HG02623 (cell line): Measurements from ENCODE around the gene MDM1.

Experiments used
- ATAC-seq: cut with Tn5 transposase; IDR thresholded peaks from one replicate; pipeline ENCODE4 v1.9.1; 2021; ENCODE audit warnings: moderate library complexity; ENCODE audit not compliant: unreplicated experiment

Gene MDM1

DNA sequence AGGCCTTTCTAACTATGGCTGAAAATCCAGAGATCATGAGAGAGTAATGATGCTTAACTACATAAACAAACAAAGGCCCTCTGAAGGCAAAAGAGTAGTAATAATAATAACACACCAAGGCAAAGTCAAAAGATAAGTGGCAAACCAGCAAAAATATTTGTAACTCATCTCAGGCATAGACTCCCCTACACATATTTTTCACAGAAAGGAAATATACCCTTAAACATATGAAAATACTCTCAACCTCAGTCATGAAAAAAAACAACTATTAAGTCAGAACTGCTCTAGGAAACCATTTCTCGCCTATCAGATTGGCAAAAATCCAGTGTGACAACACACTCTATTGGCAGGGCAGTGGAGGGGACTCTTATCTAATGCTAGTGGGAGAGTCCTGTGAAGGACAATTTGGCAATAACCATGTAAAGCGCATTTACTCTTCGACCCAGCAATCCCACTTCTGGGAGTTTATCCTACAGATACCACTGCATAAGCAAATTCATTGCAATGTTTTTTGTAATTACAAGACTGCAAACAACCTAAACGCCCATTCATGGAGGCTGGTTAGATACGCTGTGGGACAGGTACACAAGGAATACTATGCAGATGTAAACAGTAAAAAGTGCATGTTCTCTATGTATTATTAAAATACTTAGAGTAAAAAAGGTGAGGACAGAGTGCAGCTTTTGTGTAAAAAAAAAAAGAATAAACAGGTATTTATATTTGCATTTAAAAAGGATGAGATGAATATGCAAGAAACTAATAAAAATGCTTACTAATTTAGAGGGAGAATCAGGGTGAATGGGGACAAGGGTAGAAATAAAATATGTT is 52.7 kb downstream of the MDM1 start:
- ATAC-seq = no peak

- no peak for ATAC-seq
Measured at GRCh38 chr12:68276402-68276930, 55.7 kb downstream of the MDM1 start.

GRCh38 chr12:68272732-68273131 is 59.4 kb downstream of the MDM1 start:
- no peak for ATAC-seq

DNA sequence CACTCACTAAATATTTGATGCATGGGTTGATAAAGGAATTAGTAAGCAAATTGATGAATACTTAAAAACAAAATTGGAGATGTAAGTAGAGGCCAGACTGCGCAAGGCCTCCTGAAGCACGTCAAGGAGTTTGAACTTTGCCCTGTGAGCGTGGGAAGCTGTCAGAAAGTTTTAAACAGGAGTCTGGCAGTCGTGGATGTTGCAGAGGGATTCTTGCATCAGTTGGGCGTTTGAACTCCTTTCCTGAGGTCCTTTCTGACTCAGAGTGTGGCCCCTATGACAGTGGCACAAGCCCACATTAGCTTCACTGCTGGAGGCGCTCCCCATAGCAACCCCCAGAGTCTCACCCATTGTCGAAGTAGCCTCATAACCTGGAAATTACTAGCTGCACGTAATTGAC is 60.8 kb downstream of the MDM1 start:
- ATAC-seq = no peak

DNA sequence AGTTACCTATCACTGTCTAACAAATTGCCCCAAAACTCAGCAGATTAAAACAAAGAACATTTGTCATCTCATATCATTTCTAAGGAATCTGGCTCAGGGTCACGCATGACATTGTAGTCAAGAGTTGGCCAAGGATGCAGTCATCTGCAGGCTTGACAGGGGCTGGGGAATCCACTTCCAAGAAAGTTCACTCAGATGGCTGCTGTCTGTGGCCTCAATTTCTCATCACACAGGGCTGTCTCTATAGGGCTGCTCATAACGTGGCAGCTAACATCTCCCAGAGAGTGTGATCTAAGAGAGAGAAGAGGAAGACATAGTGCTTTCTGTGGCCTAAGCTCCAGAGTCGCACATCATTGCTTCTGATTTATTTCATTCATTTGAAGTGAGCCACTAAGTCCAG is 61.8 kb downstream of the MDM1 start:
- no peak for ATAC-seq

- no peak for ATAC-seq
Measured at GRCh38 chr12:68269779-68270178, 62.4 kb downstream of the MDM1 start.

GRCh38 chr12:68268967-68269366 is 63.2 kb downstream of the MDM1 start:
- no peak for ATAC-seq

DNA sequence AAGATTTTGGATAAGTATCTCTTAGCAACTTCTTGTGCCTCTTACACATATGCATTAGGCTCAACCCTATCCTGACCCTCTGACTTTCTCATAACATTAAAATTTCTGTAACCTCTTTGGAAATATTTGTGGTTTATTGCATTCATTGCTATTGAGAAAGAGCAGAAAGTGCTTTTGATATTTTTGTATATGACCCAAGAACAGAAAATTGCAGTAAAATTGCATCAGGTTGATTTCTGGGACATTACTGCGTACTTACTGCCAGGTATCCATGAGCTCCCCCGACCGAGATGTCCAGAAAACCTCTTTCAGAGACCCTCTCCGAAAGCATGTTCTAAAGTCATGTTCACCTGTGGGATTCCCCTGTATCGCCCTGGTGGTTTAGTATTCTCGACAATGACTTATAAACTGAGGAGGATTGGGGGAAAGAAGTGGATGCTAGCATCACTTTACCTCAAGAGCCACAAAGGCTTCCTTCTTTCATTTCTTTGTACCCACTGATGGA is 64.2 kb downstream of the MDM1 start:
- no peak for ATAC-seq

DNA sequence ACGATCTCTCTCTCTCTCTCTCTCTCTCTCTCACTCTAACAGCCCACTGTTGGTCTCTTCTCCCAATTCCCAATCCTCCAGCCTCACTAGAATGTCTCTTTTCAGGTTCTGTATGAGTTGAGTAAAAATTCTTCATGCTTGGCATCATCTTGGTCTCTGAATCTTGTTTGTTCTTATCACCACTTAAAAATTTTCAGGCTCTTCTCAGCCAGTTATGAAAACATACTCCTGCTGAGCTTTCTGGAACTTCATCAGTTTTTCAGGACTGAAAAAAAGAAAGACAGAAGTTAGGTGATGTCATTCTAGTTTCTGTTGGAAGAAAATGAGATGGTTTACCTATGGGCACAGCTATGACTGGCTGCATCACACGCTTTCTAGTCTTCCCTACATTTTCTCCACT is 67.3 kb downstream of the MDM1 start:
- no peak for ATAC-seq

DNA sequence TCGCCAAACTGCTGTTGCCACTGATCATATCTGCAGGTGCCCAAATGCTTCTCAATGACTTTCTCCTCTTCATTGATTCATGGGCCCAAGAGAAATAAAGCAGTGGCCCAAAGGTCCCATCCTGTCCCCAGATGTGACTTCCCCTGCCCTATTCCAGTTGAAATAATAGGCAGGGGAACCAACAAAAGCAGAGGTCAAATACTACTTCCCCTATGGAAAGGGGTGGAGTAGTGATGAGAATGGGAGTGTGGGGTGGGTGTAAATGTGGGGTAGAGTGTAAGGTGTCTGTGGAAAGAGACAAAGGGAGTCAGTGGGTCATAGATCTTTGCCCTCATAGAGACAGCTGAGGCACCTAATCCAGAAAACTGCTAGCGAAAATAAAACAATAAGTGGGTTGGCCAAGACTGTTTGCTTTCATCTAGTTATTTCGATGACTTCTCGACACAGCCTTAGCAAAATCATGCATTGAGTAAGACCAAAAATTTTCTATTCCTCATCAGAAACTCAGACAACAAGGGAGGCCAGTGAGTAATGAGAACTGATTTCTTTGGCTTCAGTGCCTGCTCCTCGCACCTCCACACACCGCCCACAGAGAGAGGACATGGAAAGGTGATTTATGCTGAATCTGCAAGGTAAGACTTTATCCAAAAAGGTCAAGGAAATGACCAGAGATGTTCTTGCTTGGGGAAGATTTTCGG is 67.9 kb downstream of the MDM1 start:
- ATAC-seq = no peak

- no peak for ATAC-seq
Measured at GRCh38 chr12:68263366-68263765, 68.8 kb downstream of the MDM1 start.

- ATAC-seq = no peak
Measured at GRCh38 chr12:68261896-68262295, 70.3 kb downstream of the MDM1 start.

GRCh38 chr12:68260153-68260552 is 72.0 kb downstream of the MDM1 start:
- ATAC-seq = no peak

DNA sequence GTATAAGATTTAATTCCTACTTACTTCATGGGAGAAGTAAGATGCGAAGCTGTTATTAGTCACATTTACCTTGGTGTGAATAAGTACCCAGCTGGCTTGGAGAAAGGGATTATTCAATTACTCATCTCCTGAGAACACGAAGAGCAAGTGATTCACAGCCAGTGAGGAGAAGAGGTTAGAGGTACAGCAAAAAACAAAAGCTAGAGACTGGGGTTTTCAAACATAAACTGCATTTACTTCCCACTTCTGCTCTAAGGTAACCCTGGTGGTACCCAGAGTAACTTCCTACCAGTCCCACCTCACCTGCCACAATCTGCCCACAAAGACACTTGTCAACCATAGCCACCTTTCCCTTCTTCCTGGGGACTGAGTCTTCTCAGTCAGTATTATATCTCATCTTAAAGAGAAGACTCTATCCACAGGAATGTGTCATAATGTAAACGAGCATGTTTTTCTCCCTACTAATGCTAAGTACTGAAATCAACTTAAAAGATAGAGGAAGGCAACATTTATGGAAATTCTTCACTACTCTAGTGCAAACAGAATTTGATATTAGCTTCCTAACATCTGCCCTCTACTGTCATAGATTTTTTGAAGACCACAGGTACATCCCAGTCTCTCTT is 72.7 kb downstream of the MDM1 start:
- ATAC-seq = no peak

DNA sequence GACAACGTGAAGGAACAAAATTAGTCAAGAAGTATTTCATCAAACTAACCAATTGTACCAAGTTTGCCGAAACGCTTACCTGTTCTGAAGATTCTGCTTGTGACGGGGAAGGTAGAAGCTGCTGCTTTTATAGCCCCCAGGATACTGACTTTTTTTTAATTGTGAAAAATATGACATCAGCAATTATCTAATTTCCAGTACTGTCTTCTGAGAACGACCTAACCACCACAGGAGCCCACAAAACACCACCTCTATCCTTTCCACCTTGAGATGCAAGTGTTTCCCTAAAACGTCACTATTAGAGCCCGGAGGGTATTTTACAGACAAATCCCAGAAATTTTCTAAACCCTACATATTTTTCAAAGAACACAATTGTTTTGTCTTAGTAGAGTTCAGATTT is 78.7 kb downstream of the MDM1 start, which contains the start of gene IL22:
Gene IL22 (minus strand): TSS at position 101 of the 400 bp plus-strand sequence. CDS start 156 bp downstream, outside the sequence.
- ATAC-seq = no peak

DNA sequence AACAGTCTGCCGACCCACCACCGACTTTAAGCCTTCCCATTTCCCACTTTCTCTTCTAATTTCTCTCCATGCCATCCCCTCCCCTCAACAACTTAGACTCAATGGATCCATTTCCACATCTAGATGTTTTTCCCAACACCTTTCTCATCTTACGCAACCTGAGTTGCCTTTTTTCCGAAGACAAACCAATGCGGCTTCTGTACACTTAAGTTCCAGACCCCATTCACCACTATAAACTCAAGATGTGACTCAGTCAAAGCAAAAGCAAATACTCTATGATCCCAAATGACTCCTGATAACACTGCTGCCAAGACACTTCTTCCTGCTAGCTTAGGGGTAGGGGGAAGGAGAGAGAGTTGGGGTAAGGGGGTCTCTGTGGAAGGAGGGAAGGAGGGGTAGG is 80.1 kb downstream of the MDM1 start:
- ATAC-seq = no peak

GRCh38 chr12:68250454-68250853 is 81.7 kb downstream of the MDM1 start:
- ATAC-seq = no peak

DNA sequence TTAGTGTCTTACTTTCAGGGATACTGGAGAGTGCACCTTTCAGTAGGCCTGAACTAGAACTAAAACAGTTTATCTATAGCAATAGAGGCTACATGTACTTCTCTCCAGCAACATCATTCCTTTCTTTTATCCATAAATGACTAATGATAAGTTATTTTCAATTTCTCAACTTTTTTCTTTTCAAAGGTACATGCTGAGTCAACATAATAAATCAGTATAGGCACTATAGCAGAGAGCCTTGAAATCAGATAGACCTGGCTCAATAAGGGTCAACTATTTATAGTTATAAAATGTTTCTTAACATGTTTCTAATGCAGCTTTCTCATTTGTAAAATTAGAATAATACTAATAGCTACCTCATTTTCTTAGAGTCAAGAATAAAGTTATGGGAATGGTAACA is 84.4 kb downstream of the MDM1 start:
- no peak for ATAC-seq

DNA sequence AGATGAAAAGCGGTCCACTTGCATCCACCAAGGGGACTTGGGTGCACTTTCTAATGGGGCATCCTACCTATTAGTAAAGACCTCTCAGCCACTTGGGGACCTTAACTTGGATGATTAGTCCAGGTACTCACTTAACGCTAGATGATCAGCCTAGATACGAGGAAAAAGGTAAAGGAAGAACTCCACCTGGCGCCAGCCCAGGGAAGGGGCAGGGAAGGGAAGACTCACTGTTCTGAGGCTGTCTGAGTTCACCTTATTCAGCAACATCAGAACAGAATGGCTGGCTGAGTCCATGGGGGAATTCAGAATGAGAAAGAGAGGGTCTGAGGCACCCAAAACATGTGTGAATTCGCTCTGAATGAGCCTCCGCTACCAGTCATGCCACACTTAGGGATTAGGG is 85.8 kb downstream of the MDM1 start:
- no peak for ATAC-seq

- ATAC-seq = no peak
Measured at GRCh38 chr12:68245180-68246021, 86.8 kb downstream of the MDM1 start.
